ENCODE data around the gene SMIM12.

SMIM12 gene

GRCh38 chr1:34872133-34872503, 12.6 kb upstream of the SMIM12 start:
- no peak for DNase-seq

GRCh38 chr1:34871443-34872132, 12.0 kb upstream of the SMIM12 start:
- DNase-seq = no peak

DNA sequence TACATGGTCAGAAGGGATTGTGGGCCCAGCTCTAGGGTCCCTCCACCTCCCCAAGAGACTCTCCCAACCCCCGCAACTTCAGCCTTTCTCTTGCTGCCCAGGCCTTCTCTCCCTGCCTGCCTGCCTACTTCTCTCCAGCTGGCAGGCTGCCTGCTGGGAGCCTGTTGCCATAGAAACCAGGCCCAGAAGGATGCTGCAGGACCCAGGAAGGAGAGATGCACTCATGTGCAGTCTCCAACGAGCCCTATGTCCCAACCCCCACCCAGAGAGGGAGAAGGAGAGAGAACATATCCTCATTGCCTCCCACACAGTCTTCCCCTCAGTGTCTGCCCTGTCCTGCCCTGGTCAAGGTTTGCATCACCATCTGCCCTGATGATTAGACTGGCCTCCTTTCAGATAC, 10.8 kb upstream of the SMIM12 start:
- peak in 2 of 3 experiments; percentile 48 to 76 for DNase-seq

DNA sequence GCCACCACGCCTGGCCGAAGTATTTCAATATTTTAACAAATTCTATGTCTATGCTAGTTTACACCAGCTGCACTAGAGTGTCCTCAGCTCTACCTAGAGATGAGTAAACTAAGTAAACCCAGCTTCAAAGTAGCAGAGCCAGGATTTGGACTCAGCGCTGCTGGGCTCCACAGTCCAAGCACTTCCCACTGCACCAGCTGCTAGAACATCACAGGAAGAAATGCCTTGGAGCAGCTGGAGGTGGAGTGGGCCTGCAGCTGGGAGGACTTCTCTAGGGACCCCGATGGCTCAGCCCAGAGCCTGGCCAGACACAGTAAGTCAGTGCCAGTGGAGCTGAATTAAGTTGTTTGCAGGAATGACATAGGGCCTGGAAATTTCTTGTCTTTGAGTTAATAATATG, 10.2 kb upstream of the SMIM12 start:
- no peak for DNase-seq

- no peak for DNase-seq
These were observed 8.9 kb upstream of the SMIM12 start for GRCh38 chr1:34868230-34869049.

DNA sequence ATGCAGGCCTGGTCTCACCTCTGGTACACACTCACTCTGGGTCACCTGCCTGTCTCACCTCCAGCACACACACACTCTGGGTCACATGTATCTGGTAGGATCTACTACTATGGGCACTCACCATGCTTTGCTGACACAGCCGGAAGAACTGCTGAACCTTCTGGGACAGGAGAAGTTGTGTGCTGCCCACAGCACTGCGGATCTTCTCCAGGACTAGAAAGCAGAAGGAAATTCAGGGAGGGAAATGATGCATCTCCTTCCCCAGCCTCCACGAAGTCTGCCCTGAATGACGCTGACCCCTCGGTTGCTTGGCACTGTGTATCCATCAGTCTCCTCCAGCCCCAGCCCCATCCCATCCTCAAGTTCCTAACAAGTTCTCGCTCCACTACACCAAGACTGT, 7.9 kb upstream of the SMIM12 start:
- DNase-seq = no peak

- DNase-seq = no peak
These were observed 7.2 kb upstream of the SMIM12 start for GRCh38 chr1:34866762-34867109.

DNA sequence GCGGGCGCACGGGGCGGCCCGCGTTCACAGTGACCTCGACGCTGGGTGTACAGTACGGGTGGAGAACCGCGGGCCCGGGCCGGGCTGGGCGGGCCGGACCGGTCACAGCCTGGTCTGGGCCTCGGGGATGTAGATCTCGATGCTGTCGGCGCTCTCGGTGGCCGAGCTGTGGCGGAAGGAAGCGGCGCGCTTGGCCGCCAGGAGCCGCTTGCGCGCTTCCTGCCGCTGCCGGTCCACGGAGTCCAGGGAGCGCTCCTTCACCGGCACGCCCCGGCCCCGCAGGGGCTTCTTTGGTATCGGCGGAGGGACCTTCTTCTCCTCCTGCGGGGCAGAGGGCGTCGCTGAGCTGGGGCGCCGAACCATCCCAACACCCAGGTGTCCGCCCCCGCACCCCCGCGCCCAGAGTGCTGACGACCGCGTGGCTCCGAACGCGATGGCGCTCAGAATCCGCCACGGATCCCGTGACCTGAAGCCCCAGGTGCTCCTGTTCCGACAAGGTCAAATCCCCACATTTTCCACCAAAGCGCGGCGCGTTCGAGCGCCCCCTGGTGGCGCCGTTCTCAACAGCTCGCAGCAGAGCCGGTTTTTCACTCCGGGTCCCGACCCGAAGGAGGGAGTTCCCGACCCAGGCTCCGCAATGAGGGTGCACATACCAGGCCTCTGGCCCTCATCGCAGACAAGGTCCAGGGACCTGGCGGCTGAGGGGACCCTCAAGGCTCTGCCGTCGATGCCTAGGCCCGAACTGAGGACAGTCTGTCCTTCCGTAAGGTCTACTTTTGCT, 6.6 kb upstream of the SMIM12 start:
- peak; percentile 44 to 73 (median 46) for DNase-seq

DNA sequence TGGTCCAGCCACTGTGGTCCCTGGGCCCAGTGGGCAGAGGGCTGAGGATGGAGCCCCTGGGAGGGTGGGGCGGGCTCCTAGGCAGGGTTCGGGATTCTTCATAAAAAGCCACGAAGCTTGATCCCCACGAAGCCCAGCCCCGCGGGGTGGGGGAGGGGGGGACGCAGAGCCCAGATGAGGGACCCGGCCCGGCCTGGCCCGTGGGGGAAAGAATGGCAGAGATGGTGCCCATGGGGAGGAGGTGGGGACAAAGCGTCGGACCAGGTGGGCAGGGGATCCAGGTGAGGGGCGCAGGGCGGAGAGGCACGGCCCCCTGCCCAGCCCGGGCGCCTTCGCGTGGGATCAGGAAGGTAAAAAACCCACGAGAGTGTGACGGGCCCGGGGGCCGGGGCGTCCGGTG, 6.0 kb upstream of the SMIM12 start:
- DNase-seq = no peak

GRCh38 chr1:34864759-34865158, 5.2 kb upstream of the SMIM12 start:
- no peak for DNase-seq

DNA sequence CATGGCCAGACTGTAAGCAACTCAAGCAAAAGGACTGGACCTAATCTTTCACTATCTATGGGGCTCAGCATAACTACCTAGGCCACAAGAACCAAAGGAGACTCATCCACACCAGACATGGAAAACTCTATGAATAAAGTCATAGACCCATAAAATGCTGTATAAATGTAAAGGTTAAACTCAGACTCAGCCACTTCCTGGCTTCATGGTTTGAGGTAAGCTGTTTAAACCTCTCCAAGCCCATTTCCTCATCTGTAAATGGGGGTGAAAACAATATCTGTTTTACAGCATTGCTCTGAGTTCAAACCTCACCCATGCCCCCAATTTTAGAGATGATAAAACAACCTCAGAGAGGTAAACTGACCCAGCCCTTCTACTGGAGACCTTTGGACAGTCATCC, 4.0 kb upstream of the SMIM12 start:
- no peak for DNase-seq

DNA sequence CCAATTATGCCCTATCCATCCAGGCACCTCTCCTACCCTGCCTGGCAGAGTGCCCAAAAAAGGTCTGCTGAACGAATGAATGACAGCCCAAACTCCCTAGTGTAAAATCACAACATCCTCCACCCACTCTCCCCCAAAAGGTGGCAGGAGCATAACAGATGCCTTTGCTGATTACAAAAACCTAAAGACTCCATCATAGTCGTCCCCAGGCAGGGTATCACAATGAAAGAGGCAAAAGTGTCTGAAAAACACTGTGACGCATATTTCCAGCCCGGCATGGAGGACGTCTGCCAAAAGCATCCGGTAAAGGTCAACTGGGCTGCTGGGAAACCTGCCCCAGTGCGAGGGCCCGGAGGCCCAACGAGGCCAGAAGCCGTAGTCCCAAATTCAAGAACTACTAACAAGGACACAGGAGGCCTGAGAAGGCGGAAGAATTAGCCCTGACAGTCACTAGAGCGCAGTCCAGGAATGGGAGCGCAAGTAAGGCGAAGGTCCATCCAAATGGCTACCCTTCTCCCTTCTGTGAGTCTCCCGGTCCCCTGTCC, 576 bp downstream of the SMIM12 start:
- DNase-seq = peak in 1 of 3 experiments; percentile 7

GRCh38 chr1:34856697-34857096, 2.9 kb downstream of the SMIM12 start:
- DNase-seq = no peak

DNA sequence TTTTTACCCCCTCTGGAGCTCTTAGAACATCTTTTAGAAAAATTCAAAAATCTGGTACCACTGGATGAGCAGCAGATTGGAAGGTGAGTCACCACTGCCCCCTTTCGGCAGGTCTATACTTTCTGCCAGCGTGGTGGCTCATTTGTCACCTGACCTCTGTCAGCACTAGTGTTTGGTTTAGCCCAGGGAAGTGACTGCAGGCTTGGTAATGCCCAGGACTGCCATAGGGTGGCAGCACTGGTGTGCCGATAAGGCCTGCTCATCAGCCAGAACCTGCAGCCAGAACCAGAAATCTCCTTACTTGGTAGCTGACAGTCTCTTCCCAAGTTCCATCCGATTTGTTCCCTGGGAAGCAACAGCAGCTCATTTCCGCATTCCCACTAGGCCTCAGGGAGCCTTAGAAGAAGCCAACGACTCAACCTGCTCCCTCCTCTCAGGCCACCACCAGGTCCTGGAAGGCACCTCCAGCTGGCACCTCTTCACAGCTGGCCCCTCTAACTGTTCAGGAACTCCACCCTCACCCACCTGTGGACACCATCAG, 6.8 kb downstream of the SMIM12 start:
- DNase-seq = peak; percentile 83 to 96 (median 87)

DNA sequence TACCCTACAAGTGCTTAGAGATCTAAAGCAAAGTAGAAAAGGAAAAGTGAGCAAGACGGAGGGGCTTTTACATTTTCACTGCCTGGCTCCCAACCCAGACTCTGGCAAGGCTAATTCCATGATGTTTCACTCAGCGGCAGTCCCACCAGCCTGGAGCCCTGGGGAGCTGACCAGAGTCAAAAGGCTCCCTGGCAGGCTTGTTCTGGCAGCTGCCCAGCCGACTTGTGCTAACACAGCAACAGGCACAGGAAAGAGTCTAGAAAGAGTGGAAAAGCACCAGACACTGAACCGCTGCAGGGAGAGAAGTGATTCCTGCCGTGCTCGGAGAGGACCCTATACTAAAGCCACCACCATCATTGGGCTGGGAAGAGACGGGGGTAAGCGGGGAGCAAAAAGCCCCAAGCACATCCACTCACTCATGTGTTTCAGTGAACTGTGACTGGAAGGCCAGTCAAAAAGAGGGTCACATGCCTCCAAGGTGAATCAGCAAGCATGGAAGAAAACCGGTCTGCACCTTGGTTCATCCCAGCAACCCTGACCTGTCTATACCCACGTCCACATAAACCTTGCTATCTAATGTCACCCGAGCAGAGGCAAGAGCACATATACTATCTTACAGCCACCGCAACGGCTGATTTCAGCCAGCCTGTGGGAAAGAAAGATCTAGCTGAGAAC, 8.0 kb downstream of the SMIM12 start:
- DNase-seq = no peak

GRCh38 chr1:34850382-34850781, 9.2 kb downstream of the SMIM12 start:
- no peak for DNase-seq

- peak in 2 of 3 experiments; percentile 37 to 81 for DNase-seq
These were observed 12.5 kb downstream of the SMIM12 start for GRCh38 chr1:34847094-34847493.

- DNase-seq = no peak
These were observed 13.3 kb downstream of the SMIM12 start for GRCh38 chr1:34846265-34846664.

DNA sequence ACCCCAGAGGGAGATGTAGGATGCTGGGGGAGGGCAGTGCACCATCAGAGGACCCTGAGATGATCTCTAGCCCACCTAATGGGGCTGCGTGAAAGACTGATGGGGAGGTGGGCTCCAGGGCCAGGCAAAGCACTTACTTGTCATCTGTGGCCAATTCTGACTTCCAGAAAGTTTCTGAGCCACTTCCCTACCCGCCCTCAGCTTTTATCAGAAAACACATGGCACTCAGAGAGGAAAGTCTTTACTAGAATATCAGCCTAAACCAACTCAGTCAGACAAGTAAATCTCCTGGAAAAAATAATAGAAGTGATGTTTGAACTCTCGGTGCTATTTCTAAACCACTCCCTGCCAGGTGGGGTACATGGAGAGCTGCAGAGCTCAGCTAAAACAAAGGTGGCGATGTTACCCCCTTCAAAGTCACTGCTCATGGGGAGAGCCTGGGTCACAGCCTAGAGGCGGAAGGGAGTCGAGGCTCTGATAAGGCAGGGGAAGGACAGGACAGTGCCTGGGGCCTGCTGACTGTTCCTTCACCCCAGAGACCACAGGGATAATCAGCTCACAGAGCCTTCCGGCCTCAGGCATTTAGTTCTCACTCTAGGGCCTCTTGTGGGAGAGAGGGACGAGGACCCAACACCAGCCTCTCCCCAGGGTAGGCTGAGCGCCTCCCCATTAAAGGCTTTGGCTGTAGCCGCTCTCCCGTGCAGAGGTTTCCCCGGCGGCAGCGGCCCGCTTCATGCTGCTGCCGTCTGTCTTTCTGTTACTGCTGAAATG, 14.2 kb downstream of the SMIM12 start:
- DNase-seq = no peak

- DNase-seq = peak in 2 of 3 experiments; percentile 64 to 85
These were observed 15.3 kb downstream of the SMIM12 start for GRCh38 chr1:34844252-34844634.

DNA sequence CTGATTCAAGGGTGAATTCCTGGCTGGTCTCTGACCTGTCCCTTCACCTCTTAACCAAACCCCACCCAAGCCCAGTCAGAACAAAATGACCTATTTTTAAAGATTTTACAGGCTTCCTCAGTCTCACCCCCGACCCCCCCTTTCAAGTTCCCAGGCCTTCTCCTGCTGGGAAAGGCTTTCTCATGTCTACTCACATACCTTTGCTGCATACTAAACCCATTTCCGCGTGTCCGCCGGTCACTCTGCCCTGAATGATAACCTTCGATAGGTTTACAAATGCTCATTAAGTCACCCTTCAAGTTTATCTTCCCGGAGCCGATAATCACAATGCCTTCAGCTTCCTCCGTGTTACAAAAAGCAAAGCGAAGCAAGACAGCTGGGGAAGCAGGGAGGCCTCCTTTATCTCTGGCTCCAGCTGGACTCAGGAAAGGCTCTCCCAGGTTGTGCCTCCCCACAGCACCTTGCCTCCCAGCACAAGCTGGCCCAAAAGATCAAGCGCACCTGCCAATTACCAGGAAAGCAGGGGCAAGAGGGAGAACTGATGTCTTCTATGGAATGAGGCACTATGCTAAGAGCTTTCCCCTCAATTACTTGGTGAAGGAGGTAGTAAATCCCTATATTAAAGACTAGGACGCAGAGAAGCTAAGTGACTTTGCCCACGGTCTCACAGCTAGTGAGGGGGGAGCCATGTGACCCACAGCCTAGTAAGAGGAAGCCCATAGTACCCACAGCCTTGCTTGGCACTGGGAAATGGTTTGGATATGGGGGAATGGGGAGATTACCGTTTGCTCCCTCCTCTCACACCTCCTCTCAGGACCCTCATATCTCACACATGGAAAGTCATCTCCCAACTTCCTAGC, 15.9 kb downstream of the SMIM12 start:
- peak in 2 of 3 experiments; percentile 60 to 72 for DNase-seq

All from NCI-H1417 (cell line).